HG03103 (cell line): ENCODE measurements around the gene PA2G4.

Experiments used
- ATAC-seq: cut with Tn5 transposase; IDR thresholded peaks from one replicate; pipeline ENCODE4 v1.9.1; 2021; ENCODE audit warnings: low read depth; ENCODE audit not compliant: unreplicated experiment

The PA2G4 gene

DNA sequence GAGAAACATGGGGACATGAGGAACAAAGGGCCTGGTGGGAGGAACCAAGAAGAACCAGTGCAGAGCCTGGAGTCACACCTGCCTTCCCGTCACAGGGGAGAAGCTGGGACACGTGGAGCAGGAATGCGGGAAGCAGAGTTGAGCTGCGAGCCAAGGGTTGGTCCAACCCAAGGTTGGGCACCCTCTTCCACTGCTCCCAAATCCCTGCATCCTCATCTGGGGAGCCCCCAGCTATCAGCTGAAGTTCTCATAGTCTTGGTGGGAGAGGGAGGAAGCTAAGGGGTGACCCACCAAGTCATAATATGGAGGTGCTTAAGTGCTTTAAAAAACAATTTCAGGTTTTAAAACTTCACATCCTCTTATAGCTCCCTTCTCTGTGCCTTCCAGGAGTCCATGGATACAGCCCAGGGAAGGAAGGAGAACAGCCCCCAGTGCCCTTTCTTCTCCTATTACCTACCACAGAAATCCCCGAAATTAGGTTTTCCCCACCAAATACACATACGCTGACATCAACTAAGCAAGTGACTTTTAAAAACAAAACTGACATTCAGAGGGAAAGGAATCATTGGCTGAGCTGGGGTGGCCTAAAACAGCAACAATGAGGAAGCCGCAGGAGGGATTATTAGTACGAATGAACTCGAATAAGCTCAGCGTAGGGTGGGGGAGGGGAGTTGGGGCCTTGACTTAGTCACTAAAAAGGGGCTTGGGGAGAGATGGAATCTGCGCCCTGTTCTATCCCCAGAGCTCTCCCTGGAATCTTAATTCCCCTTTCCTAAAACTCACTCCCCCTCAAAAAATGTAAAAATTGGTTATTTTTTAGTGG is 58.3 kb downstream of the PA2G4 start:
- ATAC-seq: no peak
